ENCODE data around the gene PNMA8B. TPM values are rescaled to one million over a fixed set of nuclear protein-coding genes. Genes with fewer than 3 reads are reported as not detected.

The PNMA8B gene
- total RNA-seq, 4 donors from 2014 or later: 0.13 to 1.1 (median 0.79) TPM

- Histone ChIP-seq H3K27ac (peak overlapping the region; percentile 13 to 57 (median 48)), H3K9me3 (no peaks in the 10 kb centered on the region), H3K36me3 (no peaks in the 10 kb centered on the region), H3K4me3 (peak overlapping the region; percentile 22 to 56 (median 46)), H3K4me1 (peaks cover 15 to 56% (median 30%) of the 10 kb centered on the region in 3 donors), H3K27me3 (peaks cover 3 to 74% (median 10%) of the 10 kb centered on the region in 4 donors)
- WGBS, 2 donors: 50 to 80% methylated on average over 14 to 21 of the region's 92 CpGs
- TF ChIP-seq CTCF (IDR thresholded peaks at IDR 0.05): no peak
- intact Hi-C loops (cut with DNase I): no loop called here
- no peak for DNase-seq
Measured at GRCh38 chr19:46493236-46494145, 2.2 kb downstream of the PNMA8B start.

DNA sequence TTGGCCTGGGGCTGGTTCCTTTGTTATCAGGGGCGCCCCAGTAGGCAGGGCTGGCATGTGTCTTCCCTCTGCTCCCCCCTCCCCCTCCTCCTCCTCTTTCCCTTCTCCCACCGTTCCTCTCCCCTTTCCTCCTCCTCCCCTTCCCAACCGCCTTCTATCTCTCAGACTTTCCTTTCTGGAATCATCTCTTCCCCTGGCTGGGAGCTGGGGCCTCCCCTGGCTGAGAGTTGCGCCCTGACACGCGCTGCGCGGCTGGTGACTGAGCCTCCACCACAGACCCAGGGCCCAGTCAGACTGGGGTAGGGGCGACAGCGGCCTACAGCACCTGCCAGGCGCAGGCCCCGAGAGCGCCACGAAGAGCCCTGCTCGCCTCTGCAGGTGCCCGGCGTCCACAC is 2.8 kb downstream of the PNMA8B start:
- peaks cover 15 to 62% (median 34%) of the 10 kb centered on the region in 3 donors for H3K4me1 ChIP-seq
- H3K27me3 ChIP-seq: peaks cover 5 to 80% (median 11%) of the 10 kb centered on the region in 4 donors
- H3K9me3 ChIP-seq: no peaks in the 10 kb centered on the region
- intact Hi-C loops (cut with DNase I): no loop called here
- WGBS, 2 donors: 35 to 42% methylated on average over 2 to 3 of the region's 17 CpGs
- DNase-seq: no peak
- H3K36me3 ChIP-seq: no peaks in the 10 kb centered on the region
- peak overlapping the region in 3 of 4 donors; percentile 13 to 57 (median 45) for H3K27ac ChIP-seq
- no peak for TF ChIP-seq POLR2A (IDR thresholded peaks at IDR 0.05)
- no peak for TF ChIP-seq CTCF (IDR thresholded peaks at IDR 0.05)
- peak overlapping the region; percentile 22 to 56 (median 46) for H3K4me3 ChIP-seq

DNA sequence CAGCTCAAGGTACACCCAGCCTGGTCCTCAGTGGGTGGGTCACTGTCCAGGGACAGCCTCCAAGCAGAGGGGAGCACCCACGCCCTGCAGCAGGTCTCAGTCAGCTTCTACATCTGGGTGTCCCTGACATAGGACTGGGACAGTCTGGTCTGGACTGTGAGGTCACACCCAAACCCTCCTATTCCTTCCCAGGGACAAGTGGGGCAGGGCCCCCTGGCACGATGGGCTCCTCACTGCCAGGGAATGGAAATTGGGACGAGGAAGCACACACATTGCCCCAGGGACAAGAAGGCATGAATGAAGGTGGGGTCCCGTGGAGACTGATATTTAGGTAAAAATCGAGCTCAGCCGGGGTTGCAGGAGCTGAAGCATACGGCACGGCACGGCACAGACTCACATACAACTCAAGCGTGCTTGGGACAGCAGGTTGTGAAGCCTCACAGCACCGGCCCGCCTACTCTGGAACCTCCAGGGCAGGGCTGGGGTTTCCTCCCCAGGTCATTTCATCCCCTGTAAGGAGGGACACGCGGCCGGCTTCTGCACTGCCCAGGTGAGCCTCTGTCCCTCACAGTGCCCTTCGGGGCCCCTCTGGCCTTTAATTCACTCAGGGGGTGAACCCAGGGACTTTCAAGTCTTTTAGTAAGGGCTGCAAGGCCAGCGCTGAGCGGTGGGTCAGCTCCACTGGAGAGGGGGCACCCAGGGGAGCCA is 3.5 kb downstream of the PNMA8B start:
- H3K9me3 ChIP-seq: no peaks in the 10 kb centered on the region
- H3K36me3 ChIP-seq: no peaks in the 10 kb centered on the region
- 57 to 80% methylated on average over 1 to 2 of the region's 18 CpGs for WGBS, 2 donors
- DNase-seq: no peak
- H3K27ac ChIP-seq: no peak overlapping the region
- H3K4me3 ChIP-seq: no peak overlapping the region
- no peak for TF ChIP-seq CTCF (IDR thresholded peaks at IDR 0.05)
- TF ChIP-seq POLR2A (IDR thresholded peaks at IDR 0.05): no peak
- peaks cover 5 to 87% (median 13%) of the 10 kb centered on the region in 4 donors for H3K27me3 ChIP-seq
- H3K4me1 ChIP-seq: peaks cover 22 to 69% (median 40%) of the 10 kb centered on the region in 3 donors
- intact Hi-C loops (cut with DNase I): no loop called here

GRCh38 chr19:46490774-46491173 is 4.9 kb downstream of the PNMA8B start:
- DNase-seq: no peak
- H3K4me3 ChIP-seq: no peak overlapping the region
- H3K27ac ChIP-seq: no peak overlapping the region
- peaks cover 5 to 100% (median 15%) of the 10 kb centered on the region in 4 donors for H3K27me3 ChIP-seq
- peaks cover 22 to 69% (median 39%) of the 10 kb centered on the region in 3 donors for H3K4me1 ChIP-seq
- 80% methylated on average over 9 of the region's 9 CpGs; no CpG with 5 or more reads in 1 of the 2 donors for WGBS, 2 donors
- no peaks in the 10 kb centered on the region for H3K36me3 ChIP-seq
- no peak for TF ChIP-seq POLR2A (IDR thresholded peaks at IDR 0.05)
- no peak for TF ChIP-seq CTCF (IDR thresholded peaks at IDR 0.05)
- H3K9me3 ChIP-seq: no peaks in the 10 kb centered on the region
- intact Hi-C loops (cut with DNase I): no loop called here

Measured in esophagus squamous epithelium (tissue), 5 donors.